OCI-LY1 (cell line): ENCODE measurements around the gene MTHFD1L.
"Not testable (repeated sequence)": the region's sequence is repeated elsewhere in the genome, so short reads cannot be mapped to it uniquely, and the experiment has no call there.

ENCODE experiments used
- H2AFZ ChIP-seq: fragments of 200-600 bp; sonication (generic), shearing (Covaris generic); 2 replicates; pipeline ENCODE4 v1.6.0; 2014; ENCODE audit warnings: antibody characterized with exemption, mild to moderate bottlenecking, low read length
- H3F3A ChIP-seq: fragments of 200-600 bp; sonication (generic), shearing (Covaris generic); 2 replicates; pipeline ENCODE4 v1.6.0; 2014; ENCODE audit warnings: mild to moderate bottlenecking, antibody characterized with exemption, low read length, moderate library complexity; ENCODE audit not compliant: insufficient read depth
- H3K27ac ChIP-seq: fragments of 200-600 bp; sonication (generic); 2 replicates; pipeline ENCODE4 v1.5.1; 2014; ENCODE audit warnings: low read length, mixed run types, mild to moderate bottlenecking, low read depth; ENCODE audit not compliant: poor library complexity, severe bottlenecking
- H3K27me3 ChIP-seq: fragments of 200-600 bp; sonication (generic); 2 replicates; pipeline ENCODE4 v1.6.0; 2014; ENCODE audit warnings: antibody characterized with exemption, mild to moderate bottlenecking, low read length, moderate library complexity; ENCODE audit not compliant: insufficient read depth
- H3K36me3 ChIP-seq: fragments of 200-600 bp; sonication (generic); 2 replicates; pipeline ENCODE4 v1.6.1; 2014; ENCODE audit warnings: mild to moderate bottlenecking, antibody characterized with exemption, low read length, moderate library complexity, mixed read lengths; ENCODE audit not compliant: insufficient read depth
- H3K4me1 ChIP-seq: fragments of 200-600 bp; sonication (generic); 2 replicates; pipeline ENCODE4 v1.5.1; 2014; ENCODE audit warnings: mild to moderate bottlenecking, low read length, moderate library complexity; ENCODE audit not compliant: insufficient read depth, severe bottlenecking
- H3K4me2 ChIP-seq: fragments of 200-600 bp; sonication (generic), shearing (Covaris generic); 2 replicates; pipeline ENCODE4 v1.6.1; 2014; ENCODE audit warnings: low read length
- H3K4me3 ChIP-seq: fragments of 200-600 bp; sonication (generic); 2 replicates; pipeline ENCODE4 v1.5.1; 2014; ENCODE audit warnings: low read length, low read depth, mild to moderate bottlenecking, mixed read lengths; ENCODE audit not compliant: poor library complexity, severe bottlenecking
- H3K79me2 ChIP-seq: fragments of 200-600 bp; shearing (Covaris generic); 2 replicates; pipeline ENCODE4 v1.6.1; 2016; ENCODE audit warnings: mixed run types, low read length, mixed read lengths; ENCODE audit not compliant: insufficient read depth
- H3K9ac ChIP-seq: fragments of 200-600 bp; sonication (generic), shearing (Covaris generic); 2 replicates; pipeline ENCODE4 v1.6.1; 2014; ENCODE audit warnings: mild to moderate bottlenecking, low read length, mixed read lengths
- H3K9me2 ChIP-seq: fragments of 200-600 bp; sonication (generic), shearing (Covaris generic); 2 replicates; pipeline ENCODE4 v1.6.1; 2014; ENCODE audit warnings: low read depth, mild to moderate bottlenecking, low read length, mixed read lengths
- H3K9me3 ChIP-seq: fragments of 200-600 bp; shearing (Covaris generic); 2 replicates; pipeline ENCODE4 v1.6.1; 2014; ENCODE audit warnings: low read length, mixed read lengths
- H4K20me1 ChIP-seq: fragments of 200-600 bp; sonication (generic), shearing (Covaris generic); 2 replicates; pipeline ENCODE4 v1.6.0; 2016; ENCODE audit warnings: mild to moderate bottlenecking, low read length; ENCODE audit not compliant: insufficient read depth
- EZH2 ChIP-seq: fragments of 200-600 bp; sonication (generic), shearing (Covaris generic); IDR thresholded peaks from 2 replicates; pipeline ENCODE4 v1.8.0; 2017; ENCODE audit warnings: borderline replicate concordance, mixed run types, mild to moderate bottlenecking, antibody characterized with exemption, low read length, moderate library complexity, mixed read lengths
- TF ChIP-seq, protein P1 (sequence below): fragments of 200-600 bp; sonication (generic), shearing (Covaris generic); IDR thresholded peaks from 2 replicates; pipeline ENCODE4 v1.5.1; 2017; ENCODE audit warnings: mild to moderate bottlenecking, antibody characterized with exemption, low read length, moderate library complexity, mixed read lengths

The MTHFD1L gene

DNA sequence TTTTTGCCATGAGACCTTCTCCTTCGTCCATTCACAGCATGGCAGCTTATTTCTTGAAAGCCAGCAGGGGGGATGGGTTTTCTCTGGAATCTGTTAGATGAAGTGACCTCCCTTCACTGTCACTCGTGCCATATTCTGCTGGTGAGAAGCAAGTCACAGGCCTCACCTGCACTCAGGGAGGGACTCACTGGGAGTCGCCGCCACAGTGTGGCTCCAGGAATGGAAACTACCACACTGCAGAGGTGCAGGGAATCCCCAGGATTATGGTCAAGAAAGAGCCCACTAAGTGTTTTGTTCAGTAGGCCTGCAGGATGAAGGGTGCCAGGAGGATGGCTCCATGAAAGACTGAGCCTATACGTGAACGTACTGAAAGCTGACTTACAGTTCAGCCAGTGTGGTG is 213.2 kb downstream of the MTHFD1L start:
- Histone ChIP-seq H3F3A (no peaks in the 10 kb centered on the region), H3K27me3 (no peaks in the 10 kb centered on the region), H4K20me1 (no peaks in the 10 kb centered on the region), H3K4me1 (no peaks in the 10 kb centered on the region), H3K79me2 (no peaks in the 10 kb centered on the region), H3K36me3 (peaks cover 6% of the 10 kb centered on the region; the same call in 1 of the 2 replicates), H2AFZ (no peak overlapping the region), H3K9me3 (0 out of 2 replicates have a peak, but pooled peaks cover 3% of the 10 kb centered on the region), H3K9me2 (no peaks in the 10 kb centered on the region), H3K9ac (no peak overlapping the region), H3K4me2 (no peak overlapping the region), H3K4me3 (no peak overlapping the region), H3K27ac (no peak overlapping the region)
- TF ChIP-seq EZH2: no peak
- TF ChIP-seq, protein P1, sequence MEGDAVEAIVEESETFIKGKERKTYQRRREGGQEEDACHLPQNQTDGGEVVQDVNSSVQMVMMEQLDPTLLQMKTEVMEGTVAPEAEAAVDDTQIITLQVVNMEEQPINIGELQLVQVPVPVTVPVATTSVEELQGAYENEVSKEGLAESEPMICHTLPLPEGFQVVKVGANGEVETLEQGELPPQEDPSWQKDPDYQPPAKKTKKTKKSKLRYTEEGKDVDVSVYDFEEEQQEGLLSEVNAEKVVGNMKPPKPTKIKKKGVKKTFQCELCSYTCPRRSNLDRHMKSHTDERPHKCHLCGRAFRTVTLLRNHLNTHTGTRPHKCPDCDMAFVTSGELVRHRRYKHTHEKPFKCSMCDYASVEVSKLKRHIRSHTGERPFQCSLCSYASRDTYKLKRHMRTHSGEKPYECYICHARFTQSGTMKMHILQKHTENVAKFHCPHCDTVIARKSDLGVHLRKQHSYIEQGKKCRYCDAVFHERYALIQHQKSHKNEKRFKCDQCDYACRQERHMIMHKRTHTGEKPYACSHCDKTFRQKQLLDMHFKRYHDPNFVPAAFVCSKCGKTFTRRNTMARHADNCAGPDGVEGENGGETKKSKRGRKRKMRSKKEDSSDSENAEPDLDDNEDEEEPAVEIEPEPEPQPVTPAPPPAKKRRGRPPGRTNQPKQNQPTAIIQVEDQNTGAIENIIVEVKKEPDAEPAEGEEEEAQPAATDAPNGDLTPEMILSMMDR: no peak

DNA sequence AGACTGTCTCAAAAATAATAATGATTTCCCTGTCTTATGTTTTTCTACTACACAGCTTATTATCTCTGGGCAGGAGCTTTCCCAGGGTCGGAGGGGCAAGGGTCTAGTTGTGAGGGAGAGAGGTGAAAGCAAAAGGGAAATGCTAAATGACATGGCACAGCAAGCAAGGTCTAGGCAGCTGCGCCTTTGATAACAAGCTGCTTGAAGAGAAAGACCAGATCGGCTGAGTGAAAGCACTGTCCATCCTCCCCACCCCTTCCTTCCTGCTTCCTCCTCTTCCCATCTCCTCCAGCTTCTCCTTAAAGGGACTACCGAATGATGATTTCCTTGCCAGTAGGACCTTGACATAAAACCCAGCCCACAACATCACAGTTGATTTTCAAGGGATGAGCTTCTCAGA is 216.2 kb downstream of the MTHFD1L start:
- no peak overlapping the region for H3K4me2 ChIP-seq

DNA sequence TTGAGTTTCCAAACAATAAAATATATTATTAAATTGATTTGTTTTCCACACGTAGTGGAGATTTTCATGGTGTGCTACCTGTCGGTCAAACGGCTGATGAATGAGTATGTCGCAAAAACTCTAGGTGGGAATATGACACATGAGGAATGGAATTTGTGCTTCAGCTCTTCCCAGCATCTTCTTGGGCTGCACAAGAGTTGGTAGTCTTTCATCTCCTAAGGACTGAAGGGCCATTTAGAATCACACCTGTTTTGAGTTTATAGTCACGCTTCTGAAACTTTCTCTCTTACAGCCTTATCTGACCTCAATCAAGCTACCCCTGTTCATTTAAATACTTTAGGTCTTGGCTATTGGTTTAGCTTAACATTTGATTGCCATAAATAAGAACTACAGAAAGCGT is 216.6 kb downstream of the MTHFD1L start:
- Histone ChIP-seq H3K79me2 (no peaks in the 10 kb centered on the region), H4K20me1 (no peaks in the 10 kb centered on the region), H3K27me3 (no peaks in the 10 kb centered on the region), H3K4me3 (no peak overlapping the region), H3K4me2 (no peak overlapping the region), H3K9me3 (no peaks in the 10 kb centered on the region), H3K9me2 (no peaks in the 10 kb centered on the region), H3K36me3 (peaks cover 3% of the 10 kb centered on the region; the same call in 1 of the 2 replicates), H3K27ac (no peak overlapping the region), H3F3A (no peaks in the 10 kb centered on the region), H3K4me1 (no peaks in the 10 kb centered on the region), H2AFZ (no peak overlapping the region), H3K9ac (no peak overlapping the region)
- TF ChIP-seq EZH2: no peak

More for the DNA sequence above, 216.2 kb downstream of the MTHFD1L start:
- no peaks in the 10 kb centered on the region for H3K79me2 ChIP-seq
- no peaks in the 10 kb centered on the region for H3K9me3 ChIP-seq
- H4K20me1 ChIP-seq: no peaks in the 10 kb centered on the region
- TF ChIP-seq EZH2: no peak
- TF ChIP-seq, protein P1: no peak
- H3F3A ChIP-seq: no peaks in the 10 kb centered on the region
- peaks cover 3% of the 10 kb centered on the region; the same call in 1 of the 2 replicates for H3K36me3 ChIP-seq
- H3K4me1 ChIP-seq: no peaks in the 10 kb centered on the region
- H3K27ac ChIP-seq: no peak overlapping the region
- no peaks in the 10 kb centered on the region for H3K9me2 ChIP-seq
- no peaks in the 10 kb centered on the region for H3K27me3 ChIP-seq
- H3K4me3 ChIP-seq: no peak overlapping the region
- no peak overlapping the region for H3K9ac ChIP-seq
- no peak overlapping the region for H2AFZ ChIP-seq

DNA sequence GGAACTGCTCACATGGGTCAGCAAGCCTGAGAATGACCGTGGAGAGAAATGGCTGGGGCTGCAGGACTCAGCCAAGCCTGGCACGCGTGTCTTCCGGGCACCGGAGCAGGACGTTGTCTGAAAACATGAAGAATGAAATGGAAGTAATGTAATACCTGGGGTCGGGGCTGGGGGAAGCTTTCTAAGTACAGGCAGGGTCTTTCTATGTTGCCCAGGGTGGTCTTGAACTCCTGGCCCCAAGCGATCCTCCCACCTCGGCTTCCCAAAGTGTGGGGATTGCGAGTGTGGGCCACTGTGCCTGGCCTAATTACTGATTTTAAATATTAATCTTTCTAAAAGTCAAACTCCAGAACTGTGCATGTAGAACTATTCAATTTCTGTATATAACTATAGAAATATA is 218.8 kb downstream of the MTHFD1L start:
- TF ChIP-seq, protein P1: no peak
- TF ChIP-seq EZH2: no peak
- Histone ChIP-seq H2AFZ (no peak overlapping the region), H3K36me3 (no peaks in the 10 kb centered on the region), H3K9me3 (no peaks in the 10 kb centered on the region), H3K9me2 (no peaks in the 10 kb centered on the region), H4K20me1 (no peaks in the 10 kb centered on the region), H3K9ac (no peak overlapping the region), H3K4me3 (no peak overlapping the region), H3F3A (no peaks in the 10 kb centered on the region), H3K4me1 (no peaks in the 10 kb centered on the region), H3K4me2 (no peak overlapping the region), H3K79me2 (no peaks in the 10 kb centered on the region), H3K27ac (no peak overlapping the region), H3K27me3 (no peaks in the 10 kb centered on the region)

- H3K9me3 ChIP-seq, H2AFZ ChIP-seq, H3F3A ChIP-seq, H3K27ac ChIP-seq, H3K36me3 ChIP-seq, H3K4me1 ChIP-seq, H3K9me2 ChIP-seq, H3K9ac ChIP-seq, H3K4me2 ChIP-seq, H3K27me3 ChIP-seq, H3K79me2 ChIP-seq, H4K20me1 ChIP-seq, H3K4me3 ChIP-seq: not testable (repeated sequence)
Measured at GRCh38 chr6:151087055-151087454, 221.6 kb downstream of the MTHFD1L start.
